Left colon (tissue), 2 donors: ENCODE data around the gene COL6A1. TPM values are rescaled to one million over a fixed set of nuclear protein-coding genes. Genes with fewer than 3 reads are reported as not detected.
"Not testable (repeated sequence)": the region's sequence is repeated elsewhere in the genome, so short reads cannot be mapped to it uniquely, and the experiment has no call there.

Experiments used
- ATAC-seq: fragments of 200-7000 bp; cut with Tn5 transposase; one replicate; pipeline ENCODE4 v1.9.1; 2020; ENCODE audit warnings: mild to moderate bottlenecking, moderate library complexity
- DNase-seq, 2 donors: peaks; one replicate each; pipeline ENCODE4 v3.0.0-alpha.2; 2020
- intact Hi-C, 2 donors: fragments of 100-400 bp; cut with DNase I in 1 of 2; cut with micrococcal nuclease in 1 of 2; formaldehyde crosslinking; loops; one replicate each; pipeline versions ENCODE4 v1.11.2 to v1.14.0; 2022; cut with DNase I, micrococcal nuclease
- total RNA-seq, 2 donors: library from RNA; stranded (reverse); fragmentation: NEBNext Ultra II Directional; extraction: Animal tissue kit (Norgen Biotek cat#: 25700); gene quantifications; one replicate each; pipeline ENCODE4 v1.2.1, GENCODE V29; 2021
- donor health status: DM: no; HTN: no; CAD: no.
- donor health status: DM: yes; HTN: yes; CAD: no.

Gene COL6A1
- total RNA-seq, 2 donors from 2014 or later = 32.2 to 111 TPM

DNA sequence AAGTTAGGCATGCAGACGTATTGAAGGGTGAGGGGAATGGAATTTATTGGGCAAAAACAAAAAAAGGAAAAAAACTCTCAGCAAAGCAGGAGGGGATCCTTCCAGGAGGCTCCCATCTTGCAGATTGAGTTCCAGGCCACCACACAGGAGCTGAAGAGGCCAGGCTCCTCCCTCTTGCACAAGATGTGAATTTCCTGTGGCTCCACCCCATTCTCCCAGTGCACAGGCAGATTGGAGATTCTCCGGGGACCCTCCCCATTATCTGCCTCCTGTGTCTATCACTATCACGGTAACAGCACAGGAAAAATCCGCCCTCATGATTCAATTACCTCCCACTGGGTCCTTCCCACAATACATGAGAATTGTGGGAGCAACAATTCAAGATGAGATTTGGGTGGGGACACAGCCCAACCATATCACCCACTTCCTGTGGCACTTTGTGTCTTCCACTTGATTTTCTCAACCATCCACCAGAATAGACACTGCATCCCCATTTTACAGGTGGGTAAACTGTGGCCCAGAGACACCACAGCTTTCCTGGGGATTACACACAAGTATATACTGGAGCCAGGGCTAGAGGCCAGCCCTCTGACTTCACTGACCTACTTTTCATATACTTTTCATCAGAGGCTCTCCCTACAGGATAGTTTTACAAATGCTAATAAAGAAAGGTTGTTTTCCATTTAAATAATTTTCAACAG is 18.9 kb upstream of the COL6A1 start:
- intact Hi-C loops = no loop called here
- DNase-seq (no peak), ATAC-seq (no peak)

DNA sequence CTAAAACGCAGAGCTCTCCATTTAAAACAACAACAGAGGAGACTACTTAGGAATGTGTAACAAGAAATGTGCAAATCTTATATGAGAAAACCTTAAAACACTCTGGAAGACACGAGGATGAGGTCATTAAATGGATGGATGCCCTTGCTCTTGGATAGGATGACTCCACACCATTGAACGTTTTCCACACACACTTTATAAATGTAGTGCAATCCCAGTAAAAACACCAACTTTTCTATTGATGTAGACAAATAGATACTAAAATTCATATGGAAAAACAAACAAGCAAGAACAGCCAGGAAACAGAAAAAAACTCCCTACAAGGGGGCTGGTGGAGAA is 18.4 kb upstream of the COL6A1 start:
- intact Hi-C loops = no loop called here
- DNase-seq (no peak), ATAC-seq (no peak)

DNA sequence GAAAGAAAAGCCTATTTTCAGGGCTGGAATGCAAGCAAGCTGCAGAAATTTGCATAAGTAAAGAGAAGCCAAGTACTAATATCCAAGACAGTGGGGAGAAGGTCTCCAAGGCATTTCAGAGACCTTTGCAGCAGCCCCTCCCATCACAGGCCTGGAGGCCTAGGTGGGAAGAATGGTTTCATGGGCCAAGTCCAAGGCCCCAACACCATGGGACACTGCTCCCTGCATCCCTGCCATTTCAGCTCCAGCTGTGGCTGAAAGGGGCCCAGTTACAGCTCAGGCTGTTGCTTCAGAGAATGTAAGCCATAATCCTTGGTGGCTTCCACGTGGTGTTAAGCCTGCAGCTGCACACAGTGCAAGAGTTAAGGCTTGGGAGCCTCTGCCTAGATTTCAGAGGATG is 16.9 kb upstream of the COL6A1 start:
- ATAC-seq (no peak), DNase-seq (no peak)

GRCh38 chr21:45965084-45965809 is 16.3 kb upstream of the COL6A1 start:
- DNase-seq (no peak), ATAC-seq (no peak)
- intact Hi-C loops = loop anchor here in 1 of 2 donors (5.0 kb wide), 1 partner anchor 137 kb away; no protein-coding TSS in a partner anchor

More for the DNA sequence above, 16.9 kb upstream of the COL6A1 start:
- intact Hi-C loops = loop anchor here in 1 of 2 donors (5.0 kb wide), 1 partner anchor 138 kb away; no protein-coding TSS in a partner anchor

GRCh38 chr21:45966791-45967394 is 14.7 kb upstream of the COL6A1 start:
- intact Hi-C loops = loop anchor here in 1 of 2 donors (5.0 kb wide), 1 partner anchor 135 kb away; no protein-coding TSS in a partner anchor
- no peak for DNase-seq

DNA sequence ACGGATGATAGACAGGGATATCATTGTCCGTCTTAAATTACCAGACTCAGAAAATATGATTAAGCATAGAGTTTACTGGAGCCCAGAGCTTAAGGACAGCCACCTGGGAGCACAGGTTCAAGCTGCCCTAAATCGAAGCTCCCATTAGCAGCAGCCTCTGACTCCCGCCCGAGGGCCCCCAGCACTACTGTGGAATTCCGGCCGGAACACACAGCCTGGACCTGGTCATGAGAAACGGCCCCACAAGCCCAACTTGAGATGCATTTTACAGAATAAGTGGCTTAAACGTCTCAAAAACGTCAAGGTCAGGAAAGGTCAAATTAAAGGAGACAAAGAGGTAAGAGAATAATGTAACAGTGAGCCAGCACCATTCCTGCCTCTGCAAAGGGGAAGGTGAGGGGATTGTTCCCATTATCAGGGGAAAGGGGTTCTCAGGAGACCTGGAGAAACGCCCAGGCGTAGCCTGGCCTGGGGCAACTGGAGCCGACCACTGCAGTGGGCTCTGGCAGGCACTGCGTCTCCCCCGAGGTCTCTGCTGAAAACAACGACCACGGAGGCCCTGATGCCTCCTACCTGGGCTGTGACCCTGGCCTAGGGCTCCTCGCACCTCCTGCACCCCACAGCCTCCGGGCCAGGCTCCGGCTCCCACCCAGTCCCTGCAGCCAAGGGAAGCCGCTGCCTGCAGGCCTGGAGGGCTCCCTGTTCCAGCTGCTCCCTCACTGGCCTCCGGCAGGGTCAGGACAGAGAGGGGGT is 11.5 kb upstream of the COL6A1 start:
- DNase-seq = no peak
- no peak for ATAC-seq
- intact Hi-C loops = loop anchor here in 1 of 2 donors (5.0 kb wide), 1 partner anchor 132 kb away; no protein-coding TSS in a partner anchor

More at GRCh38 chr21:45966791-45967394, 14.7 kb upstream of the COL6A1 start:
- ATAC-seq = no peak

DNA sequence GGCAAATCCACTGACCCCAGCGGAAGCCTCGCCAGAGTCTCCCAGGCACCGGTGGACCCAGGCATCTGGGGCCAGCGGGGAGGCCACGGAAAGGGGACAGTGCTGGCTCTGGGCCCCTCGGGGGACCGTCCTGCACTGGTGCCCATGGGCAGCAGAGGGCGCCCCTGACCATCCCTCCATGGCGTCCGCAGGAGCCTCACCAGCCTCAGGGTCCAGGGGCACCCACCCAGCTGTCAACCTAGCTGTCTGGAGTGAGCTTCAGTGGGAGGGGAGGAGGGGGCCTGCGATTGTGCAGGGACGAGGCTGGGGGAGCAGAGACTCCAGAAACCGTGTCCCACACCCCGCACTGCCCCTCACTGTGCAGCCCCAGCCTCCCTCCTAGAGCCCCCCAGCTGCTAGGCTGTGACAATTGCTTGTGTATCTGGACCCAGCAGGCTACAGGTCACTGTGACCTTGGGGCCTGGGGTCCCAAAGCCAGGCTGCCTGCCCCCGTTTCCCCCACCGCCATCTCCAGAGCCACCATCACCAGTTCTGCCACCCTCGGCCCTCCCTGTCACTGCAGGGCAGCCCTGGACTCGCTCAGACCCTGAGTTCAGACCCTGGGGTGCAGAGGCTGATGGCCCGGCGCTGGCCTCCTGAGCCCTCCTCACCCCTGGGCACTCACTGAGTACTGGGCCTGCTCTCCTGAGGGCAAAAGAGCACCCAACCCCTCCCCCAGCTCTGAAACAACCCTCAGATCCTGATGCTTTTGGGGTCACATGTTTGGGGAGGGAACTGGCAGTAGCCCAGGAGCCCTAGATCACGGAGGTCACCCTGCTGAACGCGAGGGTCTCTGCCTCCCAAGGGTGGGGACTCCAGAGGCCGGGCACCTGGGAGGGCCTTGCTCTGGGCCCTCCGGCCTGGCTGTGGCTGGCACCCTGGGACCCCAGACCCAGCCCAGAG is 10.6 kb upstream of the COL6A1 start:
- ATAC-seq = peak; percentile 63
- intact Hi-C loops = no loop called here
- DNase-seq = peak in 1 of 2 donors; percentile 58

- DNase-seq (peak in 1 of 2 donors; percentile 62), ATAC-seq (no peak)
- intact Hi-C loops = no loop called here
These were observed 9.8 kb upstream of the COL6A1 start for GRCh38 chr21:45971616-45972352.

DNA sequence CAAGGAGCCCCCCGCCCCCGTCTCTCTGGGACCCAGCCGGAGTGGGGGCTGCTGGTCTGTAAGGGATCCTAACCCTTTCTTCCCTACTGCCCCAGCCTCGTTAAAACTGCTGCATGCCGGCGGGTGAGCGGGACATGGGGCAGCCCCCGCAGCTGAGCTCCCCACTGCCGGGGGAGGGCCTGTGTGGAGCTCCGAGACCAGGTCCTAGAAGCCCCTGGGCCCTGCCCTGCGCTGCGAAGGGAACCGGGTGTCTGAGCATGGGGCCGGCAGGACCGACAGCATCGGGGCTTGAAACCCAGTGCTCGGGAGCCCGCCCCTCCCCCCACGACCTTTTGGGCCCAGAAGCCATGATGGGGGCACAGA is 9.2 kb upstream of the COL6A1 start:
- intact Hi-C loops = no loop called here
- no peak for DNase-seq
- ATAC-seq = no peak

DNA sequence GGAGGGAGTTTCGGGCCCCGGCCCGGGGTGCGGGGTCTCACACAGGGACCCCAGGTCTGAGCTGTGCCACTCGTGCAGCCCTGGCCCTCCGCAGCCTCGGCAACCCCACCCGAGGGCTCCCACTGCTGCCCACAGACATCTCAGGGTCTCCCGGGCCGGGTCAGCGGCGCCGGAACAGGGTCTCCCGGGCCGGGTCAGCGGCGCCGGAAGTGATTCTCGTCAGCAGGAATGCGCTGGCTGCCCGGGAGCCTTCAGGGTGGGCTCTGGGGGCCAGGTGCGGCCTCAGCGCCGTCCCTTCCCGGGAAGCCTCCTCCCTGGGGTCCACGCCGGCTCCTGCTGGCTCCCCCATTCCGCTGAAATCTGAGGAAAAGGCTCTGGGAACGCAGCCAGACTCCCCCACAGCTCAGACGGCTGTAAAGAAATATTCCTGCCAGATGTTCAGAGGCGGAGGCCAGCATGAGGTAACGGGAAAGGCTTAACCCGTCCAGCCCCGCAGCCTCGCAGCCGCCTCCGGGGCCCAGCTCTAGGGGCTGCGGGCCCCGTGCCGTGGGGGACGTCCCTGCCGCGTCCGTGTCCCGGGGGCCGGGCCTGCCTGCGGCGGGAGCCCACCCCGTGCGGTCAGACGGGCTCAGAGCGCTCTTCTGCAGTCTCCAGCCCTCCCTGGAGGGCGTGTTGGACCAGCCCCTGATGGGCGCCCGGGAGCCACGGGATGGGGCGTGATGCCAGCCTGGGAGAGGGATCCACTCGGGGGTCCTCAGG is 8.7 kb upstream of the COL6A1 start:
- ATAC-seq (peak; percentile 30), DNase-seq (peak; percentile 54 to 65)
- intact Hi-C loops = no loop called here

GRCh38 chr21:45973475-45974072 is 8.0 kb upstream of the COL6A1 start:
- ATAC-seq (peak; percentile 41), DNase-seq (peak; percentile 66 to 70)
- intact Hi-C loops = no loop called here

DNA sequence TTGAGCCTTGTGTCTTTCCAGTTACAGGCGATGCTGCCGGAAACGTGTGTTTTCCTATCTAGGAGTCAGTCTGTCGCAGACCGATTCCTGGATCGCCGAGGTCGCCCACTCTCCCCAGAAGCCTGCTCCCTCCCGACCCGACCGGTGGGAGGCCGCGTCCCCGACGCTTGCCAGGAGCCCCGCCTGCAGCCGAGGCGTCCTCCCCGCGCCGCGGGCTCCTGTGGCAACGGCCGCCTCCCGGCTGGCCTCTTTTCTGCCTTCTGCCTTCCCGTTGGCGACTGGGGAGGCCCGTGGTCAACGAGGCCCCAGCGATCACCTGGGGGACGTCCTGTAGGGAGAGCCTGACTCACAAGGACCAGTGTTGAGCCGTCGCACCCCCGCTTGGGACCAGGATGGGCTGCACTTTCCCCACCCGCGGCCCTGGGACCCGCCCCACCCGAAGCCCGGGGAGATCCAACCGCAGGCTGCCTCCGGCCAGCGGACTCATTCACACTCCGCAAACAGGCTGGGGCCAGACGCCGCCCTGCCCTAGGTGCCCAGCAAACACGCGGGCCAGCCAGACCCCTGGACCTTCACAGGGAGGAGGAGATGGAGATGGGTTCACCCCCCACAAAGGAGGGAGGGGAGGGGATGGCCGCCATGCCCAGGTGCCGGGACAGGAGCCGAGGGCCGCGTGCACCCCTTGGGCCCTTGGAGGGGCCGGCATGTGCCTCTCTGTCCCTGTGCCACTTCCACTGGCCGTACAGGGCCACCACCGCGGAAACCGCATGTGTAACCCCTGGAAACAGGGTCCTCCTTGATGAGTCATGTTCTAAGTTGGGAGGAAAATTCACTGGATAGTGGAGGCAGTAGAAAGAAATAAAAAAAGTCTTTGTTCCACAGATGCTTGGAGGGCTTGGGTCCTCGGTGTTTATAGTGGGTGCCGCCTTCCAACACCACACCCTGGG is 7.2 kb upstream of the COL6A1 start:
- ATAC-seq (peak; percentile 25), DNase-seq (peak in 1 of 2 donors; percentile 34)
- intact Hi-C loops = no loop called here

DNA sequence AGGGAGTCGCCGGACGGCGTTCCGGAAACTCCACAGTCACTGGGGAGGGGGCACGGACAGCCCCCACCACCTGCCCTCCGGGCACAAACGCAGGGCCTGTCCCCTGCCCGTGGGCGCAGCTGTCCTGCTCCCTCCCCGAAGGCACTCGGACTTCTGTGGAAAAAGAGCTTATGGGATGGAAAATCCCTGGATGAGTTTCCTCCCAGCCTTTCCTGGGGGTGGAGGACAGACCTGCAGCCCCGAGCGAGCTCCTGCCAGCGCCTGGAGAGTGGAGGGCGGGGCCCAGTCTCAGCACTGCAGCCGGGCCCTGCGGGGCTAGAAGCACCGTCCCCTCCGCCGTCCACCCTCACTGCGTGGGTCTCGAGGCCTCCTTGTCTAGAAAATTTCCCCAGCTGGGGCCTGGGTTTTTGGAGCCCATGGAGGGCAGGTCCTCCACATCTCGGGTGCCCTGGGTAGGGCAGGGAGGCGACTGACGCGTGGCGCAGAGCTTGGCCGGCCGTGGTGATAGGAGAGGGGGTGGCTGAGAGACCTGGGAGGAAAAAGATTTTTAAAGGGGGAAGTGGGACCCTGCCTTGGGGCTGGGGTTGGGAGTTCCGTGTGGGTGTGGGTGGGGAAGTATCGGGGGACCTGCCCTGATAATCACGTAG is 6.4 kb upstream of the COL6A1 start:
- DNase-seq (peak in 1 of 2 donors; percentile 37), ATAC-seq (peak; percentile 31)
- intact Hi-C loops = no loop called here

- intact Hi-C loops, ATAC-seq, DNase-seq: not testable (repeated sequence)
These were observed 5.7 kb upstream of the COL6A1 start for GRCh38 chr21:45975667-45976409.
